CD4-positive, alpha-beta T cell treated with Interleukin-10 for 1 hour (primary cell): ENCODE measurements around the gene LIMS1.
"Not testable (repeated sequence)": the region's sequence is repeated elsewhere in the genome, so short reads cannot be mapped to it uniquely, and the experiment has no call there.

Experiments used
- DNase-seq: peaks from one replicate; pipeline ENCODE4 v3.0.0-alpha.2; 2020

LIMS1 gene

GRCh38 chr2:108553209-108553919, 19.1 kb downstream of the LIMS1 start:
- DNase-seq: no peak

- DNase-seq: no peak
Observed at GRCh38 chr2:108554528-108554927, 20.3 kb downstream of the LIMS1 start.

DNA sequence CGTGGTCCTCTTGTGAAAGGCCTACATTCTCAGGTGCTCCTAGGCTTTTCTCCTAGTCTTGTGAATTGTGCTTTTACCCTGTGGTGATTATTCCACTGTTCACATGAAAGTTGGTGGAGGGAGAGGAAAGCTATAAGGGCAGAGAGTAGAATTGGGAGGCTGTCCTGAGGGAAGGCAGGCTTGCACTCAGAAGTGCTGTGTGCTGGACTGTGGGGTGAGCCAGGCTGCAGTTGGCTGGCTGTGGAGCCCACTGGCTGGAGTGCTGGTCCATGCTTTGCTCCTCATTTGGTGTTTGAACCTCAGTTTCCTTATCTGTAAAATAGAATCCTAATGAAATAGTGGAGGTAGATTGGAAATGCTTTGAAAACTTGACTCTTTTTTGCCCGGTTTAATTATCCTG, 21.3 kb downstream of the LIMS1 start:
- no peak for DNase-seq

- not testable (repeated sequence) for DNase-seq
Observed at GRCh38 chr2:108556581-108556980, 22.3 kb downstream of the LIMS1 start.

DNA sequence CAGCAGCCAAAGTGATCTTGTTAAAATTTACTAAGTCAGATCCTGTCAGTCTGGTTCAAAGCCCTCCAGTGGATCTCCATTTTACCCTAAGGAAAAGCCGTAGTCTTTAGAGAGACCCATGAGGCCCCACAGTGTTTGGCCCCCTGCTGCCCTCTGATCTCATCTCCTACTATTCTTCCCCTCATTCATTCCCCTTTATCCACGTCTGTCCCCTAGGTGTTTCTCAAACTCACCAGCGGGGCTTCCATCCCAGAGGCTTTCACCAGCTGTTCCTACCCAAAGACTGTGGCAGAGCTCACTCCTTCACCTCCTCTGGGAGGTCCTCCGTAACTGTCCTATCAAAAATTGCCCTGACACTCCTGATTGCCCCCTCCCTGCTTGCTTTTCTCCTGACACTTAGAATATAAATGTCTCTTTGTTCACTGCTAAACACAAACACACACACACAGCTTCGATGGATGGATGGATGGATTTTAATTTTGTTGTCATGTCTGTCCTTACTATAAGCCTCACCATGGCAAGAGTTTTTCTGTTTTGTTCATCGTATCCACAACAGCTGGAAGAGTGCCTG, 26.1 kb downstream of the LIMS1 start:
- DNase-seq: no peak

DNA sequence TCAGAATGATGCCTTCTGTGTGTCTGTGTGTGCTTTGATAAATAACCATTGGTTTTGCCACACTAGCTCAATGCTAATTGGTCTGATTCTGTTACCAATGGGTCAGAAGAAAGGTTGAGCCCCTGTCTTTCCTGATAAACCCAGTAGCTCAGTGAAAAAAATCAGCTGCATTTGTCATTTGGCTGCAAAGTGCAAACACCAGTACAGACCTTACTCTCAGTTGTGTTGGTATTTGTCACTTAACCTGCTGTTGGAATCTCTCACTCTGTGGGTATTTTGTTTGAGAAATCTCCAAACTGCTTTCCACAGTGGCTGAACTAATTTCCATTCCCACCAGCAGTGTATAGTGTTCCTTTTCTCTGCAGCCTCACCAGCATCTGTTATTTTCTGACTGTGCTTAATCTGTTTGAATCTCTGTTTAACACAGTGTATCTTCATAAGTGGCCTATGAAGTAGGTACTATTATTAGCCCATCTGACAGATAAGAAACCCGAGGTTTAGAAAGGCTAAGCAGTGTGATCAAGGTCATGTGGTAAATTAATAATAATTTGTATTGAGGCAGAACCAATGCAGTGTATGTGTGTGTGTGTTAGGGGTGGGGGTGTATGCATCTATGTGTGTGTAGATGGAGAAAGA, 26.7 kb downstream of the LIMS1 start:
- no peak for DNase-seq

- no peak for DNase-seq
Observed at GRCh38 chr2:108562274-108562673, 28.0 kb downstream of the LIMS1 start.

DNA sequence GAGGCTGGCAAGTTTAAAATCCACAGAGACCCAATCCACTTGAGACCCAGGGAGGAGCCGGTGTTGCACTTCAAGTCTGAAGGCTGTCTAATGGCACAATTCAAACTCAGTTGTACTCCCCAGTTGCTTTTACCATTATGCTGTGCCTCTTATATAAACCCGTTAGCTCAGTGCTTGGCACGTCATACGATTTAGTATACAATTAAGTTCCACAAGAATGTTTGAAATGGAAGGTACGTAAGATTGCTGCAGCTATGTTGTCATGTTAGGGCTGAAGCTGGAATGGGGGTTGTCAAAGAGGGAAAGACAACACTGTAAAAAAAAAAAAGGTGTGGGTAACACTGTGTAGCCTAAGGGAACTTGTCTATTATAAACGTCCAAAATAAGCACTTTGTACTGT, 30.2 kb downstream of the LIMS1 start:
- no peak for DNase-seq

DNA sequence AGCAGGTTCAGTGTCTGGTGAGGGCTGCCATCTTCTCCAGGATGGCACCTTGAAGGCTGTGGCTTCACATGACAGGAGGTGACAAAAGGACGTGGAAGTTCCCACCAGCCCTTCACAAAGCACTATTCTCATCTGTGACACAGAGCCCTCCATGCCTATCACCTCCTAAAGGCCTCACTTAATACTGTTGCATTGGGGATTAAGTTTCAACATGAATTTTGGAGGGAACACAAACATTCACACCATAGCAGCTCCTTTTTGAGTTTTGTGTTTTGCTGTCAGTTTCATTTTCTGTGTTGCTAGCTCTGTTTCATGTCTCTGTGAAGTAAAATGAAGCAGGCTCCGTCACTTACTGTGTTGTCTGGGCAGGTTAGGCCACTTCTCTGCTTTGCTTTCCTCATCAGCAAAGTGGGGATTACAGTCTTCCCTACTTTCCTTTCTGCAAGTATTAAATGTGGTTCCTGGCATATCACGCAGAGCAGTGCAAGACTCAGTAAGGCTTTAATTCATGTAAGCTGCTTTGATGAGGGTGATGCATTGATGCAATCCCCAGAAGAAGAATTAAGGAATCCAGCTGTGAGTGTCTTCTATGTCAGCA, 31.6 kb downstream of the LIMS1 start:
- peak; percentile 37 for DNase-seq

DNA sequence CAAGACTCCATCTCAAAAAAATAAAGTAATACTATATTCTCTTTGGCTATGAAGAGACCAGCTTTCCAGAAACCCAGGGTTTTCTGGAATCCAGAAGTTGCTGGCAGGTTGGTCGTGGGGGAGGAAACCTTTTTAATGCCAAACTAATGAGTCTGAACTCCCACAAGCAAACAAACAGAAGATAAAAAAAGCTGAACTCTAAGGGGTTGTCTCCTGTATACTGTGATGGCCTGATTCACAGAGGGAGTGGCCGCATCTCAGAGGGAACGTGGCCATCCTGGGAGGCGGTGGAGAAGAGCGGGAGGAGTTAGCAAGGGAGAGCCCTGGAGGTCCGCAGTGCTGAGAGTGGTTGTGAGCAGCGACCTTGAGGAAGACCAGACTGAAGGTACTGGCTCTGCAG, 36.1 kb downstream of the LIMS1 start:
- no peak for DNase-seq

GRCh38 chr2:108571286-108571685, 37.0 kb downstream of the LIMS1 start:
- no peak for DNase-seq

DNA sequence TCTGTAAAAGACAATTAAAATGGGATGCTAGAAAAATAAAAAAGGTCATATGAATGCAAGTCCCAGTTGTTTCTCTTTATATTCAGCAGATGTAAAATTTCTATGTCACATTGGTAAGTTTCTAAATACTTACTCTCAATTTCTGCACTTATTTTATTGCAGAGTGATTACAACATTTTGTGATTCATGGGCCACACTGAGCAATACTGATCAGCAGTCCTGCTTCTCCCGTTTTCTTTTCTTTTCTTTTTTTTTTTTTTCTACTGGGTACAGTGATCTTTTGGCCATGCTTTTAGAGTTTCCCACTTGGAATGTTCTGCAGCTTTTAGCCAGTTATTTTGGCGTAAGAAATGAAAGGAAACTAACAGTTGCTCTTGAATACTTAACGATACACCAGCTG, 38.8 kb downstream of the LIMS1 start:
- no peak for DNase-seq

GRCh38 chr2:108574332-108574731, 40.1 kb downstream of the LIMS1 start:
- DNase-seq: no peak

DNA sequence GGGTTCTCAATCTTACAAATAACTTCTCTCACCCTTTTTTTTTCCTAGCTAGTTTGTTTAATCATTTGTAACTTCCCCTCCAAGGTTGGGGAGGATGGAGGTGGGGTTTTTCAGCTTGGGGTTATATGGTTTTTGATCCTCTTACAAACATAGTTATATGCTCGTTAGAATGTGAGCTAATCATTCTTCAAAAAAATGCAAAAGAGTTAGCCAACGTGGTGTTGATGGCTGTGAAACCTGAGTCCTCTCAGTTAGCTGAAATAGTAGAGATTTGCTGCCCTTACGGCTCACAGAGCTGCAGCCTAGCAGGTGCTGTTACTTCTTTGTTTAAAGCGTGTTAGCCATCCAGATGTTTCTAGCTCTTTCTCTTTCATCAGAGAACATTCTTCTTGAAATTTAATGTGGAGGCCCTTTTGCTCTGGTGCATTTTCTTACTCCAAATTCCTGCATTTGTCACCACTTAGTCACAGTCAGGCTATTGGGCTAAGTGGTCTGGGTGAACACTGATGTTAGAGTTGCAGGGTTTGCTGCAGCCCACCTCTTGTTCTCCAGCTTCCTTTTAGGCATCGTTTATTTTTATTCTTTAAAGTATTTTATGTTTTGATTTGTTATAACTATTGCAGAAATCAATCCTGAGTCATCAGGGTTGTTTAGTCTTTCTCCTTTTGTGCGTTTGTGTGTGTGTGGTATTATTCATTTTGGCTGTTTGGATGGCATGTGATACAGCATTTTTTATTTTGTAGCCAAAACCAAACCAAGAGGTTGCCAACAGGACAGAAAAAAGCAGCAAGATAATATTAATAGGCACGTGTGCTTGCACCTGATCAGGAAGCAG, 41.1 kb downstream of the LIMS1 start:
- DNase-seq: no peak

GRCh38 chr2:108577099-108577498, 42.8 kb downstream of the LIMS1 start:
- DNase-seq: no peak

DNA sequence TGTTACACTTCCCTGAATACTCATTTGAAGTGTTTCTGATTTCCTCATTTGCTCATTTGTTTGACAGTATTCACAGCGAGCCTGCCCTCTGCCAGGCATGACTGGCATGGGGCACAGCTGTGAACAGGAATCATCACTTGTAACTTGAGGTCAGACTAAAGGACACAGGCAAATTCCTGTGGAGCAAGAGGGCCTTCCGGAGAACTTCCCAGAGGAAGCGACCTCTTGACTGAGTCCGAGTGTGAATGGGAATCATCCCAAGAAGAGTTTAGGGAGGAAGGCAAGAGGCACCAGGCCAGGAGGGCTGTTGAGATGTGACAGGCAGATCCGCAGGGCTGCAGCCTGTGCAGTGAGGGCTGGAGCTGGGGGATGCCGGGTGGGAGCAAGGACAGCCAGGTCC, 45.4 kb downstream of the LIMS1 start:
- no peak for DNase-seq

GRCh38 chr2:108580050-108580449, 45.8 kb downstream of the LIMS1 start:
- DNase-seq: no peak

DNA sequence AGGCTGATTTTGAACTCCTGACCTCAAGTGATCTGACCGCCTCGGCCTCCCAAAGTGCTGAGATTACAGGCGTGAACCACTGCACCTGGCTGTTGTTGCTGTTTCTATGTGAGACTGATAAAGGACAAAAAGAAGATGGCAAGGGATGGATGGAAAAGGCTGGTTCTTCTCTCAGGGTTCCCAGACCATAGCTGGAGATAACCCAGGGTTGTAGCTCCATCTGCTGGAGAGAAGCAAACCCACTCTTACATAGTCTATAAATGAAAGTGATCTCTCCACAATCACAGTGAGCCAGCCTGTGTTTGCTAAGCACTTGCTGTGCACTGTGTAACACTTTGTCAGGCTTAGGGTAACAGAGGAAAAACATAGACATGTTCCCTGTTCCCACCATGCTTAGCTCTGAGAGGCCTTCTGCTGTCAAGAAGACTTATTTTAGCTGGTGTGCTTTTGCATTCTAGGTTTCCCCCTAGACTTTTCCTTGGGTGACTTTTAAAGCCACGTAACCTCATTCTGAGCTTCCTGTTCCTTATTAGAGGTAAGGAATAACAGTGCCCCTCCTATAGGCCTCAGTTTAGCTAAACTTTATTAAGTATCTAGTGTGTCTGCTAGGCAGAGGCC, 49.7 kb downstream of the LIMS1 start:
- DNase-seq: peak; percentile 71

DNA sequence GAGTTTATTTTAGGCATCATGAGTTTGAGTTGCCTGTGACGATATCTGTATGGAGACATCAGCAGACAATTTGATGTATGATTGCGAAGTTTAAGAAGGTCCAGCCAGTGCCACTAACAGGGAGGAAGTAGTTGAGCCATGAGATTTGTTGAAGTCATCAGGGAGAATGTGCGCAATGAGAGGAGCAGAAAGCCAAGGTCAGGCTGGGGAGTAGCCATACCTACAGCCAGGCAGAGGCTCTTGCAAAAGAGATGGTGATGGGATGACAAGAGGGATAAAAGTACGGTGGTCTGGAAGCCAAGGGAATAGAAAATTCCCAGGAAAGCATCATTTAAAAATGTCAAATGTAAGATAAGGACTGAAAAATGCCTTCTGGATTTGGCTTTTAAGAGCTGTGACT, 51.2 kb downstream of the LIMS1 start:
- no peak for DNase-seq

DNA sequence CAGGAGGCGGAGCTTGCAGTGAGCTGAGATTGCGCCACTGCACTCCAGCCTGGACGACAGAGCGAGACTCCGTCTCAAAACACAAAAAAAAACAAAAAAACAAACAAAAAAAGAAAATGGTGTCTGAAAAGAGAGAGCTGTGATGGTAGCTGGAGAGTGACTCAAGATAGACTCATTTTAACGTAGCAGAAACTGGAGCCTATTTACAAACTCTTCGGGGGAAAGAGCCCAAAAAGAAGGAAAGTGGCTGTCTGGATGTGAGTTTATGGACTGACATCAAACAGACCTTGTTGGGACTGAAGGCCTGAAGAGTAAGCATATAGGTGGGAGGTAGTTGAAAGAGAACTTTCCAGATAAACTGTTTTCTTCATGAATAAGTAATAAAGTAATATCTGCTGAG, 51.8 kb downstream of the LIMS1 start:
- DNase-seq: no peak

- DNase-seq: no peak
Observed at GRCh38 chr2:108586631-108587030, 52.4 kb downstream of the LIMS1 start.

GRCh38 chr2:108587621-108588020, 53.4 kb downstream of the LIMS1 start:
- DNase-seq: no peak
